HG02970 (cell line): ENCODE results near the gene JAKMIP3.
"Not testable (repeated sequence)": the region's sequence is repeated elsewhere in the genome, so short reads cannot be mapped to it uniquely, and the experiment has no call there.

Experiments used
- ATAC-seq: cut with Tn5 transposase; IDR thresholded peaks from one replicate; pipeline ENCODE4 v1.9.1; 2021; ENCODE audit warnings: mild to moderate bottlenecking, moderate library complexity, moderate number of reproducible peaks; ENCODE audit not compliant: unreplicated experiment, low FRiP score

Gene JAKMIP3

GRCh38 chr10:132064082-132064755 is 1.5 kb upstream of the JAKMIP3 start:
- ATAC-seq: no peak

GRCh38 chr10:132064771-132065437 is 842 bp upstream of the JAKMIP3 start:
- no peak for ATAC-seq

- ATAC-seq: no peak
These were observed 440 bp downstream of the JAKMIP3 start for GRCh38 chr10:132066186-132066585.

- no peak for ATAC-seq
These were observed 1.1 kb downstream of the JAKMIP3 start for GRCh38 chr10:132066812-132067211.

- ATAC-seq: no peak
These were observed 2.8 kb downstream of the JAKMIP3 start for GRCh38 chr10:132068431-132069121.

GRCh38 chr10:132069122-132069848 is 3.5 kb downstream of the JAKMIP3 start:
- no peak for ATAC-seq

- no peak for ATAC-seq
These were observed 4.1 kb downstream of the JAKMIP3 start for GRCh38 chr10:132069849-132070182.

- ATAC-seq: no peak
These were observed 5.0 kb downstream of the JAKMIP3 start for GRCh38 chr10:132070724-132071123.

- ATAC-seq: no peak
These were observed 5.9 kb downstream of the JAKMIP3 start for GRCh38 chr10:132071667-132072066.

- ATAC-seq: no peak
These were observed 10.3 kb downstream of the JAKMIP3 start for GRCh38 chr10:132075909-132076577.

- ATAC-seq: no peak
These were observed 10.9 kb downstream of the JAKMIP3 start for GRCh38 chr10:132076578-132077081.

GRCh38 chr10:132077091-132077490 is 11.3 kb downstream of the JAKMIP3 start:
- no peak for ATAC-seq

- no peak for ATAC-seq
These were observed 13.1 kb downstream of the JAKMIP3 start for GRCh38 chr10:132078746-132079345.

- ATAC-seq: not testable (repeated sequence)
These were observed 18.6 kb downstream of the JAKMIP3 start for GRCh38 chr10:132084384-132084783.

- not testable (repeated sequence) for ATAC-seq
These were observed 27.5 kb downstream of the JAKMIP3 start for GRCh38 chr10:132093236-132093635.

GRCh38 chr10:132094581-132095234 is 29.0 kb downstream of the JAKMIP3 start:
- ATAC-seq: no peak

GRCh38 chr10:132095403-132096113 is 29.8 kb downstream of the JAKMIP3 start:
- no peak for ATAC-seq

GRCh38 chr10:132096223-132096622 is 30.5 kb downstream of the JAKMIP3 start:
- ATAC-seq: no peak
